Endothelial cell of umbilical vein (primary cell): ENCODE measurements around the gene TRIP13. TPM values are rescaled to one million over a fixed set of nuclear protein-coding genes. Genes with fewer than 3 reads are reported as not detected.

Experiments used
- BruUV-seq: library from RNA; stranded (reverse); fragments of 400-500 nt; replicated peaks from 2 replicates; lab custom pipeline; 2021; lab: Mats Ljungman, UMichigan
- CTCF ChIA-PET: fragments of 300-600, 350-600 bp; sonication (Branson Sonifier 250); formaldehyde crosslinking; loops from one replicate; lab custom pipeline; 2021; ENCODE audit warnings: antibody characterized with exemption, inconsistent platforms; lab: Charles Lee
- POLR2A ChIA-PET: fragments of 300-600, 350-600 bp; sonication (Branson Sonifier 250); formaldehyde crosslinking; loops from one replicate; lab custom pipeline; 2021; ENCODE audit warnings: antibody characterized with exemption, inconsistent platforms; lab: Charles Lee
- DNase-seq: peaks from one replicate; pipeline ENCODE4 v3.0.0-alpha.2; 2011; ENCODE audit warnings: low read depth, low spot score
- FAIRE-seq: peaks from 2 replicates; lab custom pipeline; 2011; peaks lifted over from hg19 to GRCh38; lab: Jason Lieb, UNC
- H2AFZ ChIP-seq: 2 replicates; pipeline ENCODE4 v1.6.0; 2012; ENCODE audit warnings: low read depth, low read length, control low read depth, inconsistent platforms
- H3K27ac ChIP-seq: 2 replicates; pipeline ENCODE4 v1.5.1; 2011; ENCODE audit warnings: low read depth, mild to moderate bottlenecking, control low read depth, low read length, moderate library complexity; ENCODE audit not compliant: insufficient read depth
- H3K27me3 ChIP-seq, 2 experiments: 2 replicates each; pipeline versions ENCODE4 v1.6.0 to v1.6.1; 2011; ENCODE audit warnings: low read length in 2 of 2, mixed read lengths in 1 of 2; ENCODE audit not compliant: control insufficient read depth in 2 of 2, insufficient read depth in 2 of 2
- H3K36me3 ChIP-seq, 2 experiments: 2 replicates in 1 of 2; 3 replicates in 1 of 2; pipeline ENCODE4 v1.5.1; 2011; ENCODE audit warnings: low read length in 2 of 2, mild to moderate bottlenecking in 1 of 2, moderate library complexity in 1 of 2; ENCODE audit not compliant: control insufficient read depth in 2 of 2, insufficient read depth in 2 of 2; ENCODE audit errors: extremely low read depth in 1 of 2
- H3K4me1 ChIP-seq: 3 replicates; pipeline ENCODE4 v1.5.1; 2011; ENCODE audit warnings: mild to moderate bottlenecking, low read length; ENCODE audit not compliant: control insufficient read depth, insufficient read depth; ENCODE audit errors: extremely low read depth
- H3K4me2 ChIP-seq: 2 replicates; pipeline ENCODE4 v1.6.1; 2011; ENCODE audit warnings: low read length, control low read depth, mixed read lengths; ENCODE audit not compliant: insufficient read depth
- H3K4me3 ChIP-seq, 3 experiments: fragments of 200-600 bp in 1 of 3; sonication (generic), shearing (Covaris generic) in 1 of 3; replicated peaks in 1 of 3; 2 replicates each; pipeline ENCODE4 v1.5.1; 2011 to 2016; ENCODE audit warnings: control low read depth in 3 of 3, low read length in 3 of 3, mild to moderate bottlenecking in 2 of 3, inconsistent platforms in 1 of 3, low read depth in 1 of 3, moderate library complexity in 1 of 3; ENCODE audit not compliant: insufficient read depth in 1 of 3
- H3K79me2 ChIP-seq: 2 replicates; pipeline ENCODE4 v1.6.0; 2012; ENCODE audit warnings: low read length, inconsistent platforms; ENCODE audit not compliant: control insufficient read depth, insufficient read depth
- H3K9ac ChIP-seq: replicated peaks from 2 replicates; pipeline ENCODE3; 2011; ENCODE audit warnings: low read length, control low read depth; ENCODE audit not compliant: insufficient read depth; ENCODE audit errors: extremely low read depth
- H3K9me1 ChIP-seq: replicated peaks from 3 replicates; pipeline ENCODE4 v1.6.0; 2011; ENCODE audit warnings: mild to moderate bottlenecking, low read length; ENCODE audit not compliant: control insufficient read depth, insufficient read depth; ENCODE audit errors: extremely low read depth
- H3K9me3 ChIP-seq: replicated peaks from 2 replicates; pipeline ENCODE4 v1.5.1; 2012; ENCODE audit warnings: low read length, inconsistent platforms; ENCODE audit not compliant: control insufficient read depth, insufficient read depth
- H4K20me1 ChIP-seq: replicated peaks from 2 replicates; pipeline ENCODE3; 2011; ENCODE audit warnings: mild to moderate bottlenecking, low read length; ENCODE audit not compliant: control insufficient read depth, insufficient read depth; ENCODE audit errors: extremely low read depth
- EZH2 ChIP-seq: IDR thresholded peaks from 2 replicates; pipeline ENCODE4 v1.6.1; 2012; ENCODE audit warnings: borderline replicate concordance, low read depth, mild to moderate bottlenecking, moderate library complexity, low read length, inconsistent platforms; ENCODE audit not compliant: severe bottlenecking
- FOS ChIP-seq: IDR thresholded peaks from 2 replicates; pipeline ENCODE4 v1.6.1; 2011; ENCODE audit warnings: mild to moderate bottlenecking, low read length, moderate library complexity, borderline replicate concordance; ENCODE audit not compliant: insufficient read depth
- GATA2 ChIP-seq: IDR thresholded peaks from 2 replicates; pipeline ENCODE4 v1.7.0; 2011; ENCODE audit warnings: low read depth, mild to moderate bottlenecking, moderate library complexity, mixed read lengths, low read length; ENCODE audit not compliant: insufficient read length, insufficient read depth
- JUN ChIP-seq: IDR thresholded peaks from 2 replicates; pipeline ENCODE4 v1.6.1; 2011; ENCODE audit warnings: borderline replicate concordance, low read depth; ENCODE audit not compliant: insufficient read length, insufficient read depth
- MYC ChIP-seq: IDR thresholded peaks from one replicate; pipeline ENCODE4 v1.6.1; 2011; ENCODE audit warnings: mild to moderate bottlenecking, low read depth, low read length
- POLR2A ChIP-seq: IDR thresholded peaks from 2 replicates; pipeline ENCODE4 v1.6.1; 2012; ENCODE audit warnings: low read depth, mild to moderate bottlenecking, control low read depth, low read length
- POLR2AphosphoS5 ChIP-seq: IDR thresholded peaks from 2 replicates; pipeline ENCODE4 v1.6.1; 2012; ENCODE audit warnings: low read depth, mild to moderate bottlenecking, control low read depth, low read length, moderate library complexity; ENCODE audit not compliant: insufficient read depth
- dilution Hi-C: fragments of 300-500 bp; cut with MboI; formaldehyde crosslinking; loops from one replicate; pipeline ENCODE4 v1.15.0; 2019; ENCODE audit warnings: low sequenced_read_pairs; ENCODE audit not compliant: extremely low pct_ligation_motif_present
- intact Hi-C: fragments of 100-400 bp; cut with micrococcal nuclease; formaldehyde crosslinking; loops from one replicate; pipeline ENCODE4 v1.10.0; 2022
- polyA plus RNA-seq, 4 experiments: library from polyadenylated mRNA; depleted of rRNA in 3 of 4; stranded (reverse) in 3 of 4; unstranded in 1 of 4; fragments of >200 nt; gene quantifications; 2 replicates each; pipeline versions ENCODE4 v1.2.1 to v1.2.3, GENCODE V29; 2011 to 2012; ENCODE audit warnings: missing spikeins in 1 of 4
- total RNA-seq: library from RNA; stranded (reverse); gene quantifications from 2 replicates; pipeline ENCODE4 v1.2.3, GENCODE V29; 2021
- TF ChIP-seq, protein P1 (sequence below), 2 donors: IDR thresholded peaks; 1 replicate in 1 of 2; 2 replicates in 1 of 2; pipeline ENCODE4 v1.5.1; 2011; ENCODE audit warnings: low read length in 2 of 2, mild to moderate bottlenecking in 2 of 2, moderate library complexity in 2 of 2, control low read depth in 1 of 2, inconsistent platforms in 1 of 2, low read depth in 1 of 2; ENCODE audit not compliant: insufficient read depth in 1 of 2; ENCODE audit errors: extremely low read depth in 1 of 2
- TF ChIP-seq, protein P2 (sequence below): IDR thresholded peaks from 2 replicates; pipeline ENCODE4 v1.6.1; 2011; ENCODE audit not compliant: insufficient read depth, insufficient read length

Gene TRIP13
- total and polyA plus RNA-seq, 2 donors (not counting 3 experiments of a cell fraction or from before 2014, with no cell fraction given), result 17.4 to 39.0 TPM

DNA sequence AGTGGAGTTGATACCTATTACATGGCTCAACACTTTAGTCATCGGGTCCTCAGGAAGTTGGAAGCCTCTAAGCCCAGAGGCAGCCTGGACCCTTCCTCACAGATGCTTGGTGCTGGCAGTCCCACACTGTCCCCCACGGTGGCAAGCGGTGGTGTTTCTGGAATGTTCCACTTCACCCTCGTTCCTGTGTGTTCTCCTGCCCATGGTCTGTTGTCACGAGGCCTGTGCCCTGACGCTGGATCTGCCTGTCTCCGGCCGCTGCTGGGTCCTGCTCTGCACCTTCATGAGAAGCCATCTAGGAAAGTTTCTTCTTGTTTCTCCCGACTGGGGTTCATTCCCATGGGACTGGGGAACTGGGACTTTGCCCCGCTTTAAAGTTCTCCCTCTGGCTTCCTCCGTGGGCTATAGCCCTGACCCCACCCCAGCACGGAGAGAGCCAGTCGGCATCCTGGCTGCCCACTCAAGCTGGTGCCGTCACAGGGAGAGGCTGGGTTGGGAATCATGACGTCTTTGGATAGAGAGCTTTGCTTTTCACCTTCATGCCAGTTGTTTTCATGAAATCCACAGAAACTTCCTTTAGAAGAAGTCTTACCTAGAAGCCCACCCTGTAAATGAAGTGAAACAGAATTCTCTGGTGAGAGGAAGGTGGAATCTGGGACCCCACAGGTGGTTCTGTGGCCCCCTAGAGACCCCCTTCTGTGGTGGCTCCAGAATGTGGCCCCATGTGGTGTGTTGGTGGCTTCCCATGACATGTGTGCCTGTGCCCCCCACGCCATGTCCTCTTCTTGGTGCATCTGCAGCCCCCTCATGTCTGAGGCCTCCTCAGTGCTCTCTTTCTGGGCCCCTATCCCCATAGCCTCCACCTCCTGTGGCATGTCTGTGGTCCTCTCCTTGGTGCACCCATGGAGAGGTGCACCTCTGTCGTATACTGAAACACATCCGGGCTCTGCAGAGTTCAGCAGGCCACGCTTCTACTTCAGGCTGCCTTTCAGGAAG lies 43.8 kb downstream of the TRIP13 start:
- Histone ChIP-seq H3K4me2 (no peak overlapping the region), H2AFZ (no peak overlapping the region), H3K27me3 (no peaks in the 10 kb centered on the region), H4K20me1 (no peaks in the 10 kb centered on the region), H3K4me3 (no peak overlapping the region), H3K9me1 (no peaks in the 10 kb centered on the region), H3K9me3 (no peaks in the 10 kb centered on the region), H3K36me3 (no peaks in the 10 kb centered on the region), H3K4me1 (no peaks in the 10 kb centered on the region), H3K27ac (no peak overlapping the region), H3K79me2 (no peaks in the 10 kb centered on the region), H3K9ac (no peak overlapping the region)
- POLR2A ChIA-PET, result no interaction called here
- dilution Hi-C loops (no loop called here), intact Hi-C loops (no loop called here)
- no TSS peak for BruUV-seq
- DNase-seq, result no peak
- CTCF ChIA-PET, result no interaction called here
- FAIRE-seq, result no peak
- TF ChIP-seq FOS (no peak), GATA2 (no peak), JUN (no peak), POLR2AphosphoS5 (no peak), MYC (no peak), EZH2 (no peak), POLR2A (no peak)
- TF ChIP-seq, protein P1, sequence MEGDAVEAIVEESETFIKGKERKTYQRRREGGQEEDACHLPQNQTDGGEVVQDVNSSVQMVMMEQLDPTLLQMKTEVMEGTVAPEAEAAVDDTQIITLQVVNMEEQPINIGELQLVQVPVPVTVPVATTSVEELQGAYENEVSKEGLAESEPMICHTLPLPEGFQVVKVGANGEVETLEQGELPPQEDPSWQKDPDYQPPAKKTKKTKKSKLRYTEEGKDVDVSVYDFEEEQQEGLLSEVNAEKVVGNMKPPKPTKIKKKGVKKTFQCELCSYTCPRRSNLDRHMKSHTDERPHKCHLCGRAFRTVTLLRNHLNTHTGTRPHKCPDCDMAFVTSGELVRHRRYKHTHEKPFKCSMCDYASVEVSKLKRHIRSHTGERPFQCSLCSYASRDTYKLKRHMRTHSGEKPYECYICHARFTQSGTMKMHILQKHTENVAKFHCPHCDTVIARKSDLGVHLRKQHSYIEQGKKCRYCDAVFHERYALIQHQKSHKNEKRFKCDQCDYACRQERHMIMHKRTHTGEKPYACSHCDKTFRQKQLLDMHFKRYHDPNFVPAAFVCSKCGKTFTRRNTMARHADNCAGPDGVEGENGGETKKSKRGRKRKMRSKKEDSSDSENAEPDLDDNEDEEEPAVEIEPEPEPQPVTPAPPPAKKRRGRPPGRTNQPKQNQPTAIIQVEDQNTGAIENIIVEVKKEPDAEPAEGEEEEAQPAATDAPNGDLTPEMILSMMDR (IDR thresholded peaks at IDR 0.05; ENCODE audit: extremely low read depth in 1 of 2, insufficient read depth in 1 of 2, low read depth in 1 of 2, low read length in 2 of 2), result no peak
- TF ChIP-seq, protein P2, sequence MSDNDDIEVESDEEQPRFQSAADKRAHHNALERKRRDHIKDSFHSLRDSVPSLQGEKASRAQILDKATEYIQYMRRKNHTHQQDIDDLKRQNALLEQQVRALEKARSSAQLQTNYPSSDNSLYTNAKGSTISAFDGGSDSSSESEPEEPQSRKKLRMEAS, result no peak
